Hindlimb muscle (tissue), 1 donor: Measurements from ENCODE around the gene ATP5PO. TPM values are rescaled to one million over a fixed set of nuclear protein-coding genes. Genes with fewer than 3 reads are reported as not detected.
"Not testable (repeated sequence)": the region's sequence is repeated elsewhere in the genome, so short reads cannot be mapped to it uniquely, and the experiment has no call there.

Experiments
- DNase-seq: peaks from one replicate; pipeline ENCODE4 v3.0.0-alpha.2; 2013
- polyA plus RNA-seq: library from polyadenylated mRNA; unstranded; fragments of 120-200 nt; gene quantifications from one replicate; pipeline ENCODE4 v1.2.1, GENCODE V29; 2013; ENCODE audit not compliant: insufficient read length

ATP5PO gene
- polyA plus RNA-seq, 1 donor, result 265 TPM

DNA sequence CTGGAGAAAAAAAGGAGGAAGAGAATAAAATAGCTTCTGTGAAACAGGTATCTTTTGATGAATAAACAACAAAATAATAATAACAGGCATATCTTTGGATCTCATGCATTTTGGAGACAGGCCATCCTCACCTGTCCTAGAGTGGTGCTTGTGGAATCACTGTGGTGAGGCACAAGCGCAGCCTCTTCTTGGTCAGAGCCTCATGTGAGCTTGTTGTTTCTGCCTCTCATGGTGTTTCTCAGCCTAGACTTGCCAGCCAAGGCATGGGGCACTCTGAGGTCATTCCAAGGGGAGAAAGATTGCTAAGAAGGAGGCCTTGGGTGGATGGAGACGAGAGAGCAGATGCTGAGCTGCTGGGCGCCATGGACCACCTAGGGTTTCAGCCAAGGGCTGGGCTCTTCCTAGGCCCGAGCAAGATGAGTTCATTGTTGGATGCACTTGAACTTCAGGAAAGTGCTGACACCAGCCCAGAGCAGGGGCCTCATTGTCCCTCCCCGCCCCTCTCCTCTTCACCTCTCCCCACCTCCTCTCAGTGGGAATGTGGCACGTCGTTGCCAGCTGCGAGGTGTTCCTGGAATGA, 49.5 kb downstream of the ATP5PO start:
- no peak for DNase-seq

DNA sequence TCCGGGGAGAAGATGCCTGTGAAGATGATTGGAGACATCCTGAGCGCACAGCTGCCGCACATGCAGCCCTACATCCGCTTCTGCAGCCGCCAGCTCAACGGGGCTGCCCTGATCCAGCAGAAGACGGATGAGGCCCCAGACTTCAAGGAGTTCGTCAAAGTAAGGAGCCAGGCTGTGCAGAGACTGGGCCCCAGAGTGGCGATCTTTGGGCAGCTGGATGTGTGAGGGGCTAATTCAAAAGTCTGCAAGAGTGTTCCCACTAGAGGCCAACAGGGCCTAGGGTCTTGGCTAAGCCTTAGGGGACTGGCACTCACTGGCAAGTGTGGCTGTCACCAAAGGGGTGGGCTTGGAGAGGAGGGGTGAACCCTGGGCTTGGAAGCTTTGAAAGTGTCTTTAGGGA, 50.4 kb downstream of the ATP5PO start:
- DNase-seq, result no peak

DNA sequence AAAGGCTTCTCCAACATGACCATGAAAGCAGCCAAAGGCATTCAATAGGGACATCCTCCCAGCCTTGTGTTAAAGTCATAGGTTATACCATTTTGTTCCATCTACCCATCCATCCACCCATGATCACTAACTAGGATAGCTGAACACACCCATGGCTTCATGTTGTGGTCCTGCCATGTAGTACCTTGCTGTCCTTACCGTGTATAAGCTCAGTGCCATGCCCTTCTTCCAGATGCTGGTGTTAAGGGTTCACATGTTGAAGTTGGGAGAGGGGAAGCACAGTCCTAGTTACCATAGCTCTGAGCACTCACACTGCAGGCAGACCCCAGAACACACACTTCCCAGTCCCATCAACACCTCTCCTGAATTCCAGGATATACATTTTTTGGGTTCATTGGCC, 51.5 kb downstream of the ATP5PO start:
- no peak for DNase-seq

DNA sequence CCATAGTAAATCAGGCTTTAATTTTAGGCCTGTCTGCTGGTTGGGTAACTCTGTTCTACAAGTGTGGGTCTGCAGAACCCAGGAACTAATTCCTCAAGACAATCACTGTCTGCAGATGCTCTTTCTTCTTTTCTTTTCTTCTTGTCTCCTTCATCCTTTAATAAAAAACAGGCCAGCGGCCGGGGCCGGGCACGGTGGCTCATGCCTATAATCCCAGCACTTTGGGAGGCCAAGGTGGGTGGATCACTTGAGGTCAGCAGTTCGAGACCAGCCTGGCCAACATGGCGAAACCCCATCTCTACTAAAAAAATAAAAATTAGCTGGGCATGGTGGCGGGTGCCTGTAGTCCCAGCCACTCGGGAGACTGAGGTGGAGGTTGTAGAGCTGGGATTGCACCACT, 52.4 kb downstream of the ATP5PO start:
- DNase-seq, result not testable (repeated sequence)

DNA sequence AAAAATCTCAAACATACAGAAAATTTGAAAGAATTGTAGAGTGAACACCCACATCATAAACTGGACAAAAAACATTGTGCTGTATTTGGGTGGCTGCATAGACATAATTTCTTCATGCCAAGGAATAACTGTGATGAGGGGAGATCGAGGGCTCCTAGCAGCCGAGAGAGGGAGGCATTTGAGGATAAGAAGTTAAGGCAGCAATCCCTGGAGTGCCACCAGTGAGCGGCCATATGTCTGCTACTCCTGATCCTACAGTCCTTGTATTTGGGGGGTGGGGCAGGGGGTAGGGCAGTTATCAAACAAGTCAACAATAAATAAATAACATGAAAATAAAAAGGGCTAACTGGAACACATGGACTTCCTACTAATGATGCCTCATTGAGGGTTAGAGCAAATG, 54.5 kb downstream of the ATP5PO start:
- no peak for DNase-seq

DNA sequence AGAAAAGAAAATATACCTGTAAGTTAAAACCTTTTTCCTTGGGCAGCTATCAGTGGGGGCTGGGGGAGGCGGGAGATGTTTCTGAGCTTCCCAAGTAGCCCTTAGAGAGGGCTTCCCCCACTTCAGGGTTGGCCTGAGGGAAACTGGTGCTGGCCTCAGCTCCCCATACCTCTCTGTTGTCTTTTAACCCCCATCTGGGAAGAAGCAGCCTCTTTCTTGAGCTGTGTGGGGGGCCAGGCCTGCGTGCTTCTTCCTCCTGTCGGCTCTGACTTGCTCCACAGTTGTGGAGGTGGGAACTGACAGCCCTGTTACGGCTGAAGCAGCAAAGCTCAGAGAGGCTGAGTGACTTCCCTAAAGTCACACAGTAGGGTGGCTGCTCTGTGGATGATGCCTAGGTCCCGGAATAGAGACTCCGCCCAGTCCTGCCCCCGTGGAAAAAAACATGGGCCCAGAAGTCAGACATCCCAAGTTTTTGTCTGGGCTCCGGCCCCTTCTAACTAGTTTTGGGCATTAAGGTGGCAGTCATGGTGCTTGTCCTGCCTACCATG, 55.2 kb downstream of the ATP5PO start:
- no peak for DNase-seq

DNA sequence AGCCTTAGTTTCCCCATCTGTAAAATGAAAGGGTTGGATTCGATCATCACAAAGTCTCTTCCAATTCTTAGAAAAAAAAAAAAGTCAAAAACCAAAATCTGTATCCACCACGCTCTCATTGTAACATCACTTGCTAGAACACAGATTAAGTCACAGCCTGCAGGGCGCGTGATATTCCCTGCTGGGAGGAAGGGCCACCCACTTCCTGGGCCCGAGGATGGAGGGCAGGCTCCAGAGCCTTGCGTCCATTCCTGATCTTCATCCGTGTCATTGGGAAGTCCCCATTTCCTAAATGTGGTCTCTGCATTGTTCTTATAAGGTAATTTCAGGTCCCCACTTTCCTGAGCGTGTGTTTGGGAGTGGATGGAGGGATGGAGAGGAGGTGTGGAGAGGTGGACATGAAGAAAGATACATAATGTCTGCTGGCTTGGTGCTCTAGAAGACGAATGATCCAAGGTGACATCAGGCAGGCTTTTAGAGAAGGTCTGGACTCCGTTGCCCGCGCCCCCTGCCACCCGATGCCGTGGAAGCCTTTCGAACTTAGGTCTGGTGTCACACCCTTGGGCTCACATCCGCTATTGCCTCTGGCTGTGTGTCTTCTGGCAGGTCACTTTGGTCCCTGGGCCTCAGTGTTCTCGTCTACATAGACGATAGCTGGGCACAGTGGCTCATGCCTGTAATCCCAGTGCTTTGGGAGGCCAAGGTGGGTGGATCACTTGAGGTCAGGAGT, 56.1 kb downstream of the ATP5PO start:
- DNase-seq, result no peak

DNA sequence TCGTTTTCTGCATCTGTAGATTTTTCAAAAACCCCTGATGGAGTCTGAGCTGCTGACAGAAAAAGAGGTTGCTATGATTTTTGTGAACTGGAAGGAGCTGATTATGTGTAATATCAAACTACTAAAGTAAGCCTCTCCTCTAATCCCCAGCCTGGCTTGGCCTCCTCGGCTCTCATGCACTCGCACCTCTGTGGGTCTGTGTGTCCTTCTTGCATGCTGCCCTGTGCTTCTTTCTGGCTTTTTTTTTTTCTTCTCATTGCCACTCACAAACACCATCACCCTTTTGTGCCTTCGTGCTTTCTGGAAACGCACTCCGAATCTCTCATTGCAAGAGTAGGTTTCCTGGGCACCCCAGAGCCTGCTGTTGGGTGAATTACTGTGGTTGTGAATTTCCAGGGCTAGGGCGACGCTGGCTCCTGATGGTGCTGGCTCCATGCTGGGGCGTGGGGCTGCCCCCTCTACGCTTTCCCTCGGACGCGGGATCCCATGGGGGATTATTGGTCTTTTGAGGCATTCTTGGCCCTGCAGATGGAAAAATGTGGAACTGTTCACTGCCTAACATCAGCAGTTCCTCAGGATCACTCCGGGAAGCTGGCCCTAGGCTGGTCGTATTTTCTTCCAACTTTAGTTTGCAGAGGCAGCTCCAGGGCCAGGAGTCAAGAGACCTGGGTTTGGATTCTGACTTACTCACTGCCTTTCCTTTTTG, 56.8 kb downstream of the ATP5PO start:
- DNase-seq, result peak; percentile 62

DNA sequence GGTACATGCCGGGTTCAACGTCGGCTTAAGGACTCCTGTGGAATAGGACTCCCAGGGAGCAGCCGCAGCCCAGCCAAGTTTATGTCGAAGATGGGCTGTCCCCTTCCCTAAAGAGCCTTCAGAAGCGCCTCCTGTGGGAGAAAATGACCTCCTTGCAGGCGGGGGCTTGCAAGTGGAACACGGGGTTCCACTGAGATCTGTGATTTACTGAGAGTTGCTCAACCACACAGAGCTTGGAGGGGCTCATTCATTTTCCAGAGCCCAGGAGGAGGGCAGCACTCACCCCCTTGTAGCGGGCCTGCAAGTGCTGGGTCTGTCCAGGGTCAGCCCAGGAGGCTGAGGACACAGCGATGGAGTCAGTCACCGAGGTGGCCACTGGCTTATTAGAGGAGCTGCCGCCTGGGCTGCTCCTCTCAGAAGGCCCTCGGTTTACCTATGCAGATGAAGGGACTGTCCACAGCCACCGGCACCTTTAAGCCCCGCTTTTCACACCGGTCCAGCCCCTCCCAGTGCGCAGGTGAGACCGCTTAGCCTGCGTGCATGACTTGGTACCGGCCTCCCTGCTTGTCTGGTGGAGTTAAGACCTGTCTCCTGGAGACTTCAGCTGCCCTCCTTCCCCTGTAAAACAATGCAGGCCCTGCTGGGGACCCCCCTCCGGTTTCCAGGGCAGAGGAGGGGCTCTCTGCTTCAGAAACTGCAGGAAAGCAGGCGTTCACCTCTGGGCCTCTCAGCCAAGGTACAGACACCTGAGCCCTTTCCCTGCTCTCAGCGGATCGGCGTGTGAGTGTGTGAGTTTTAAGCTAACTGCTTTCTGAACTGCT, 57.5 kb downstream of the ATP5PO start:
- DNase-seq, result no peak

DNA sequence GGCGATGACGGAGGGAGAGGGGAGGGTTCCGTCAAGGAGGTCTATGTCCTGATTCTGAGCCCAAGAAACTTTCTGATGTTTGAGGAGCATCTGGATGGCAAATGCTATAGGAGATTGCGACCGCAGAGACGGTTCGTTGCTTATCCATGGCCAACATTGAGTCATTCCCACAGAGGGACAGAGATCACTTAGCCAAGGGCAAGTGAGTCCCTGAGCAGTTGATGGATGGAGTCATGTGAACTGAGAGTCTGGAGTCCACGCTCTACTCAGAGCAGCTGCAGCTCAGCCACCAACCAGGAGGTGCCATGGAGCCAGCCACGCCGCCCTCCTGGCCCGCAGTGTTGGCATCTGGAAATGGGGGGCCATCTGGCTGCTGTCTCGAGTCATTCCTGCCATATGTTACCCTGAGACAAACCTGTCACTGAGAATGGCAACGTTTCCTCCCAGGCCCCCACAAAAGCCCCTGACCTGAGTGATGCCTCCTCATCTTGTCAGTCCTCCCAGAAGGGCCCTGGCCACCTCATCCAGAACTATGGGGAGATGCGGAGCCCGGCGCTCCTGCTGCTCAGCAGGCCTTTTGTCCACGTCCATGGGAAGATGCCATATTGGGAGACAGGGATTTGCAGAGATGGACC, 58.6 kb downstream of the ATP5PO start:
- DNase-seq, result no peak

DNA sequence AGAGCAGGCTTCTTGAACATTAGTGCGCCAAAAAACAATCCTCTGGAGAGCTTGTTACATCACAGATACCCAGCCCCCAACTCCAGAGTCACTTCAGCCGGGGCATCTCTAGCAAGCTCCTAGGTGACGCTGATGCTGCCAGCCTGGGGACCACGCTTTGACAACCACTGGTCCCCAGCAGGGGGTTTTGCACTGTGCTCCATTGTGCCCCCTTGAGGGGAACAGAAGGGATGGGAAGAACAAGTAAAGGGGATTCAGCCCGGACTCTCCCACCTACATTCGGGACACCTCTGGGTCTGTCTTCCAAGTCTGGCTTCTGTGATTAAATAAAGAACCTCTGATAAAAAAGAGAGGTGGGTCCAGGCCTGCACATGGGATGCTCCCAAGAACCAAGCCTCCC, 60.4 kb downstream of the ATP5PO start:
- DNase-seq, result no peak

DNA sequence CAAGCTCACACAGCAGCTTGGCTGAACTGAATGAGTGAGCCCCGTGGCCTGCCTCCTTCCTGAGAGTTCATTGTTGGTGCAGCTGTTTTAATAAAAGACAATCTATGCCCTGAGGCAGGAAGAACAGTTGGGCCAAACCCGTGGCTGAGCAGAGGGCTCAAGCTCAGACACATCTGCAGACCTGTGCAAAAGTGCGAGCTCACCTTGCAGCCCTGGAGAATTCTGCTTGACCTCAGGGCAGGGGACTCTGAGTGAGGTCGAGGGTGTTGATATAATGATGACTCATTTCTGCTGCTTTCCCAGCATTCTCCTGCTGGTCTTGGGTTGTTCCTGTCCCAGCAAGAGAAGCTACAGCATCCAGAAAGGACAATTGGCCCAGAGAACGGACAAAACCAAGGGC, 61.0 kb downstream of the ATP5PO start:
- no peak for DNase-seq

Other genes starting within 250 kb of the ATP5PO start
- gene MRPS6, start 157.8 kb upstream of the ATP5PO start, polyA plus RNA-seq, result 36.9 TPM
- 4.4 TPM for gene SLC5A3, start 157.8 kb upstream of the ATP5PO start, polyA plus RNA-seq